Activated T-helper 17 cell treated with anti-CD3 and anti-CD28 coated beads, Interleukin-2, amount 50 U/mL, for 72 hours (primary cell): ENCODE results near the gene WFDC9. TPM values are rescaled to one million over a fixed set of nuclear protein-coding genes. Genes with fewer than 3 reads are reported as not detected.
"Not testable (repeated sequence)": the region's sequence is repeated elsewhere in the genome, so short reads cannot be mapped to it uniquely, and the experiment has no call there.

Source experiments
- ATAC-seq: fragments of 150-1000 bp; cut with Tn5 transposase; replicated peaks from 2 replicates; pipeline ENCODE4 v1.10.0; 2021; ENCODE audit warnings: mild to moderate bottlenecking, moderate library complexity
- H3K27ac Mint-ChIP-seq: one replicate; pipeline ENCODE4 v1.8.0; 2022; ENCODE audit warnings: mixed read lengths
- H3K27me3 Mint-ChIP-seq: one replicate; pipeline ENCODE4 v1.8.0; 2022; ENCODE audit warnings: mixed read lengths
- H3K36me3 Mint-ChIP-seq: one replicate; pipeline ENCODE4 v1.8.0; 2022; ENCODE audit warnings: low read depth, mild to moderate bottlenecking, mixed read lengths
- H3K4me1 Mint-ChIP-seq: one replicate; pipeline ENCODE4 v1.8.0; 2022; ENCODE audit warnings: mixed read lengths
- H3K4me3 Mint-ChIP-seq: one replicate; pipeline ENCODE4 v1.8.0; 2022; ENCODE audit warnings: mild to moderate bottlenecking, mixed read lengths
- H3K9me3 Mint-ChIP-seq: one replicate; pipeline ENCODE4 v1.8.0; 2022; ENCODE audit warnings: mixed read lengths
- total RNA-seq, 2 donors: library from RNA; stranded (reverse); gene quantifications; one replicate each; pipeline ENCODE4 v1.2.3, GENCODE V29; 2022

The WFDC9 gene
- total RNA-seq, 2 donors from 2014 or later: not detected

DNA sequence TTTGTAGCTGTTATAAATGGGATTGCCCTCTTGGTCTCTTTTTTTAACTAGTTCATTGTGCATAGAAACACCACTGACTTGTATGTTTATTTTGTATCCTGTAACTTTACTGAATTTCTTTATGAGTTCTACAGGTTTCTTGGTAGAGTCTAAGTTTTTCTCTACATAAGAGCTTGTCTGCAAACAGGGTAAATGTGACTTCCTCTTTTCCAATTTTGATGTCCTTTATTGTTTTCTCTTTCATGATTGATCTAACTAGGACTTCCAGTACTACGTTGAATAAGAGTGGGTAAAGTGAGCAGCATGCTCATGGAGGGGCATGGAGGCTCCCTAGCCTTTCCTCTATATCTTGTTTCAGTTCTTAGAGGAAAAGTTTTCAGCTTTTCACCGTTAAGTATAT, 4.5 kb downstream of the WFDC9 start:
- no peaks in the 10 kb centered on the region for H3K4me1 Mint-ChIP-seq
- H3K36me3 Mint-ChIP-seq: no peaks in the 10 kb centered on the region
- H3K27me3 Mint-ChIP-seq: peaks cover 27% of the 10 kb centered on the region
- H3K4me3 Mint-ChIP-seq: no peak overlapping the region
- no peaks in the 10 kb centered on the region for H3K9me3 Mint-ChIP-seq
- ATAC-seq: no peak
- H3K27ac Mint-ChIP-seq: no peak overlapping the region

DNA sequence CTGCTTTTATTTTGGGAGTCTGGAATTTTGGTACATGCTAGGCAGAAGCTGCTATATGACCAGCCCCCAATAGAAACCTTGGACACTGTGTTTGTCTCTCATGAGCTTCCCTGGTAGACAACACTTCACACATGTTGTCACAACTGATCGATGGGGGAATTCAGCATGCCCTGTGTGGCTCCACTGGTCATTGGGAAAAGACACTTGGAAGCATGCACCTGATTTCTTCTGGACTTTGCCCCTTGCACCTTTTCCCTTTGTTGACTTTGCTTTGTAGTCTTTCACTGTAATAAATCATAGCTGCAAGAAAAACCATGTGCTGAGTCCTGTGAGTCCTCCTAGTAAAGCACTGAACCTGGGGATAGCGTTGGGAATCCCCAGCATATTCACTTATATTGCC, 9.5 kb downstream of the WFDC9 start:
- no peaks in the 10 kb centered on the region for H3K4me1 Mint-ChIP-seq
- no peaks in the 10 kb centered on the region for H3K9me3 Mint-ChIP-seq
- no peaks in the 10 kb centered on the region for H3K36me3 Mint-ChIP-seq
- no peak for ATAC-seq
- H3K27me3 Mint-ChIP-seq: peaks cover 3% of the 10 kb centered on the region
- no peak overlapping the region for H3K27ac Mint-ChIP-seq
- no peak overlapping the region for H3K4me3 Mint-ChIP-seq

DNA sequence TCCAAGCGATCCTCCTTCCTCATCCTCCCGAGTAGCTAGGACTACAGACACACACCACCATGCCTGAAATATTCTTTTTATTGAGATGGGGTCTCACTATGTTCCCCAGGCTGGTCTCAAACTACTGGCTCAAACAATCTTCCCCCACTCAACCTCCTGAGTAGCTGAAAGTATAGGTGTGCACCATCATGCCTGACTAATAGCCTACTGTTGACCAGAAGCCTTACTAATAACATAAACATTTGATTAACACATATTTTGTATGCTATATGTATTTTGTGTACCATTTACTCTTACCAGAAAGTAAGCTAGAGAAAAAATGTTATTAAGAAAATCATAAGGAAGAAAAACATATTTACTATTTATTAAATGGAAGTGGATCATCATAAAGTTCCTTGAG, 13.5 kb downstream of the WFDC9 start:
- no peaks in the 10 kb centered on the region for H3K36me3 Mint-ChIP-seq
- ATAC-seq: no peak
- H3K4me3 Mint-ChIP-seq: no peak overlapping the region
- H3K27me3 Mint-ChIP-seq: no peaks in the 10 kb centered on the region
- no peaks in the 10 kb centered on the region for H3K4me1 Mint-ChIP-seq
- no peak overlapping the region for H3K27ac Mint-ChIP-seq
- no peaks in the 10 kb centered on the region for H3K9me3 Mint-ChIP-seq

DNA sequence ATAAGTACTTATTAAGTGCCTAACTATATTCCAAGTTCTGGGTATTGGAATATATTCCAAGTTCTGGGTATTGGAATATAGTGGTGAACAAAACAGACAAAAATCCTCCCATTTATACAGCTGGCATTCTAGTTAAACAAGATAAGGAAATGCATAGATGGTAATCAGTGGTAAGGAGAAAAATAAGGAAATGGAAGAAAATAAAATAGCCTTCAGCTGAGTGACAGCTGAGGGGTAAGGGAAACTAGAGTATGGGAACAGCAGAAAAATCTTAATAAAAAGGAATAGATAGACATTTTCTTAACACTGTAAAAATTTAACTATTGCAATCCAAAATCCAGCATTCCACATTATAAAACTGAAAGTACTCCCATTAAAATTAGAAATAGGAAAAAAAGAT, 18.8 kb downstream of the WFDC9 start:
- Mint-ChIP-seq H3K4me3 (no peak overlapping the region), H3K36me3 (no peaks in the 10 kb centered on the region), H3K9me3 (peaks cover 3% of the 10 kb centered on the region), H3K27me3 (peaks cover 18% of the 10 kb centered on the region), H3K4me1 (peaks cover 10% of the 10 kb centered on the region), H3K27ac (no peak overlapping the region)
- ATAC-seq: no peak

DNA sequence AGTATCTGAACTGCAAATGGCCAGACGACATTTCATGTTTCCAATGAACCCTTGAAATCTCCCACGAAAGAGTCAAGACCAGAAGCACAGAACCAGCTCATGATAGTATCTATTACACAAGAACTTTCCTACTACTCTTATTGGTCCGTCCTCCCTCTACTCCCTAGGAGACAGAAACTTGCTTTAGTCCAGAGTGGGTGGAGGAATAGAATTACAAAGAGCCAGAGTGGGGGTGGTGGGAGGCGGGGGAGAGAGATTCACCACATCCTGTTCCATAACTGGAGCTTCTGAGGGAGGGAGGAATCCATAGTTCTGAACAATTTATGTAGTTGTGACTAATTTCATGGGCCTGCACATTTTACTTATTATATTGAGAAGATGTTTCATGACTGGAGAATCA, 20.0 kb downstream of the WFDC9 start:
- peak; percentile 95 for ATAC-seq
- Mint-ChIP-seq H3K27ac (peak overlapping the region; percentile 30), H3K27me3 (peaks cover 23% of the 10 kb centered on the region), H3K4me1 (peaks cover 10% of the 10 kb centered on the region), H3K9me3 (peaks cover 3% of the 10 kb centered on the region), H3K4me3 (peak overlapping the region; percentile 4), H3K36me3 (no peaks in the 10 kb centered on the region)

DNA sequence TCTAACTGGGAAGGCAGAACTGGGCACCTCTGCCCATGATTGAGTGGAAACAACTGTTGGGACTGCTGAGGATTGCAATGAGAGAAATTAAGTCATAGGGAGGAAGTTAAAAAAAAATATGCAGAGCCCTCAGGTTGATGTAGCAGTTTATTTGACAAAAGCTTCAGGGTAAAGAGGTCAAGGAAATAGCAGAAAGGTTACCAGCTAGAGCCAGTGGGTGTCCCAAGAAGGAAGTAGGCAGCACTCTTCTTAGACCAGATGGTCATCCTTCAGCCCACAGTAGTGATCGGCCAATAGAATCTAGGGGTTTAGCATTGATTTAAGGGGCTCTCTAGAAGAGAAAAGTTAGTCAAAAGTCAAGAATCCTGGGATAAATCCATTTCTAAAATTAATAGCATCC, 23.3 kb downstream of the WFDC9 start:
- peaks cover 10% of the 10 kb centered on the region for H3K4me1 Mint-ChIP-seq

DNA sequence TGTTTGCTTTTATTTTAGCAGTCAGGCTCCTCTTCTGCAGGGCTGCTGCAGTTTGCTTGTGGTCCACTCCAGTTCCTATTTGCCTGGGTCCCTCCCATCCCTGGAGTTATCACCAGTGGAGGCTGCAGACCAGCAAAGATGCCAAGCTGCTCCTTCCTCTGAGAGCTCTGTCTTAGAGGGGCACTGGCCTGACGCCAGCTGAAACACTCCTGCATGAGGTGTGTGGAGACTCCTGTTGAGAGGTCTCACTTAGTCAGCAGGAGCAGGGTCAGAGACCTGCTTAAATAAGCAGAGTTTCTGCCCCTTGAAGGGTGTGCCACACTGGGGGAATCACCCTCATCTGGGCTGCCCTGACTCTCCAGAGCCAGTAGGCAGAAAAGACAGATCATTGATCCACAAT, 35.8 kb downstream of the WFDC9 start:
- Mint-ChIP-seq H3K27ac (no peak overlapping the region), H3K4me3 (no peak overlapping the region), H3K27me3 (peaks cover 38% of the 10 kb centered on the region), H3K9me3 (no peaks in the 10 kb centered on the region), H3K4me1 (no peaks in the 10 kb centered on the region), H3K36me3 (no peaks in the 10 kb centered on the region)
- no peak for ATAC-seq

More for the DNA sequence above, 23.3 kb downstream of the WFDC9 start:
- no peak overlapping the region for H3K27ac Mint-ChIP-seq
- ATAC-seq: no peak
- peaks cover 36% of the 10 kb centered on the region for H3K27me3 Mint-ChIP-seq
- no peaks in the 10 kb centered on the region for H3K36me3 Mint-ChIP-seq
- H3K4me3 Mint-ChIP-seq: no peak overlapping the region
- peaks cover 3% of the 10 kb centered on the region for H3K9me3 Mint-ChIP-seq

DNA sequence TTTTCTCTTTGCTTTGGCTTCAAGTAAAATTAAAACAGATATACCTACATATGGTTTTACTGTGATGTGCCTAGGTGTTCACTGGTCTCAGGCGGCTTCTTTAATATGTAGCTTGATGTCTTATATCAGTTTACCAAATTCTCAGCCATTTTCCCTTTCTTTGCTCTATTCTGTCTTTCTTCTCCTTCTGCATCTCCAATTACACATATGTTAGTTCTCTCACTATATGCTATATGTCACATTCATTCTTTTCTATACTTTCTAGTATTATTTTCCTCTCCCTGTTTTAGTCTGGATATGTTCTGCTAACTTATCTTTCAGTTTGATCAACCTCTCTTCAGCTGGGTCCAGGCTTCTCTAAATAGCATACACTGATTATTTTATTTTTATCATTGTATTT, 37.6 kb downstream of the WFDC9 start:
- H3K27ac Mint-ChIP-seq: no peak overlapping the region
- peaks cover 41% of the 10 kb centered on the region for H3K27me3 Mint-ChIP-seq
- H3K4me1 Mint-ChIP-seq: no peaks in the 10 kb centered on the region
- no peak overlapping the region for H3K4me3 Mint-ChIP-seq
- H3K9me3 Mint-ChIP-seq: no peaks in the 10 kb centered on the region
- H3K36me3 Mint-ChIP-seq: no peaks in the 10 kb centered on the region
- no peak for ATAC-seq

DNA sequence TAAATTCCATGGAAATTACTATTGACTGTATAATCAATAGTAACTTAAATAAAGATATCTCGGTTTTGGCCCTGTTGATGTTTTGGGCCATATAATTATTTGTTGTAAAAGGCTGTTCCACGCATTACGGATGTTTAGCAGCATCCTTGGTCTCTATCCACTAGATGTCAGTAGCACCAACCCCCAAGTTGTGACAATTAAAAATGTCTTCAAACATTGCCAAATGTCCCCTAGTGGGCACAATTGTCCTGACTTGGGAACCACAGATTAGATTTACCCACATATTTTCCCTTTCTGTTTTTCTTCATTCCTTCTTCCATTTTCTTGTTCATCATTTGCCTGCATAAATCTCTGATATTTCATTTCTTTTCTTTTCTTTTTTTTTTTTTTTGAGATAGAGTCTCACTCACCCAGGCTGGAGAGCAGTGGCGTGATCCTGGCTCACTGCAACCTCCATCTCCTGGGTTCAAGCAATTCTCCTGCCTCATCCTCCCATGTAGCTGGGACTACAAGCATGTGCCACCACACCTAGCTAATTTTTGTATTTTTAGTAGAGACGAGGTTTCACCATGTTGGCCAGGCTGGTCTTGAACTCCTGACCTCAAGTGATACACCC, 38.4 kb downstream of the WFDC9 start:
- H3K27ac Mint-ChIP-seq: no peak overlapping the region
- peaks cover 35% of the 10 kb centered on the region for H3K27me3 Mint-ChIP-seq
- H3K4me3 Mint-ChIP-seq: no peak overlapping the region
- no peaks in the 10 kb centered on the region for H3K36me3 Mint-ChIP-seq
- no peaks in the 10 kb centered on the region for H3K9me3 Mint-ChIP-seq
- no peaks in the 10 kb centered on the region for H3K4me1 Mint-ChIP-seq
- ATAC-seq: peak; percentile 56

DNA sequence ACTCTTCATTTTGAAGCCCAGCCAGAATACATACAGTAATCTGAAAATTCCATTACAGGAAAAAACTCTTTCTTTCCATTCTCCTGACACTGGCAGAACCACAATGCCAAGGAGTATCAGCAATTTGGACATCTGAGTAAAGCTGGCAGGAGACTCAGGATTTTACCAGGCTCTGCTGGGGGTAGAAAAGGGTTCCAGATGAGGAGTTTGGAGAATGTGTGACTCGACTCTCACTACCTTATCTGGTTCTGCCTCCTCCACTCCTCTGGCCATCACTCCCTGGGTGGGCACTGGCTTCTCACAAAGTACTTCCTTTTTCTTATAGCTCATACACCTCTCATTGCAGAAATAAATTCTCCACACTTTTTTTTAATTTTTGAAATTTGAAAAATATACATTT, 41.4 kb downstream of the WFDC9 start:
- Mint-ChIP-seq H3K9me3 (no peaks in the 10 kb centered on the region), H3K4me1 (no peaks in the 10 kb centered on the region), H3K36me3 (no peaks in the 10 kb centered on the region), H3K27me3 (peaks cover 28% of the 10 kb centered on the region), H3K4me3 (no peak overlapping the region), H3K27ac (no peak overlapping the region)
- no peak for ATAC-seq

DNA sequence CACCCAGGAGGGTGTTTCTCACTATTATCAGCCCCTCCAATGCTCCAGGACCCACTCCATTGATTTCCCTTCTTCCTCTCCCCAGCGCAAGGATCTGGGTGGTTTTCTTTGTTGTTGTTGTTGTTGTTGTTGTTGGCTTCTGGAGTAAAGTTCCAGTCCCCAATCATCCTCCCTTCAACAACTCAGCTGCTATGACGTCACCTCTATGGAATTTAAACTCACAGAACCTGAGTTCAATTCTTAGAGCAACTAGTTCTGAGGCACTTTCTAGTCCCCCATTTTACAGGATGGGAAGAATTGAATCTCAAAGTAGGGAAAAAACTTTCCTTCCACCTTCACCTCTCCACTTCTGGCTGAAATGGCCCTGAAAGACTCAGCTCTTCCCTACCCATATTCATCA, 42.3 kb downstream of the WFDC9 start:
- ATAC-seq: no peak
- Mint-ChIP-seq H3K9me3 (no peaks in the 10 kb centered on the region), H3K27me3 (peaks cover 25% of the 10 kb centered on the region), H3K4me3 (no peak overlapping the region), H3K36me3 (no peaks in the 10 kb centered on the region), H3K4me1 (no peaks in the 10 kb centered on the region), H3K27ac (no peak overlapping the region)

DNA sequence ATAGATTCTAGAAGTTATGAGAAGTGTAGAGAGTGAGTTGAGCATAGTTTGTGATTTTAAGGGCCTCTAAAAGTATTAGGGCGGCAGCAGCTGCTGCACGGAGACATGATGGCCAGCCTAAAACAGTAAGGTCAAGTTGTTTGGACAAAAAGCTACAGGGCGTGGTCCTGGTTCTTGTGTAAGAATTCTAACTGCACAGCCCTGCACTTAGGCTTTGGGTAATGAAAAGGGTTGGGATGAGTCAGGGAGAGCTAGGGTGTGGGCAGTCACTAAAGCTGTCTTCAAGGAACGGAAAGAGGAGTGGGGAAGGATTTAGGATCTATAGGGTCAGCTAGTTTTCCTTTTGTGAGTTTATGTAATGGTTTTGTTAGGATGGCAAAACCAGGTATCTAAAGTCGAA, 45.1 kb downstream of the WFDC9 start:
- not testable (repeated sequence) for H3K9me3 Mint-ChIP-seq, H3K4me1 Mint-ChIP-seq, H3K4me3 Mint-ChIP-seq, ATAC-seq, H3K27ac Mint-ChIP-seq, H3K36me3 Mint-ChIP-seq
- peaks cover 18% of the 10 kb centered on the region for H3K27me3 Mint-ChIP-seq

DNA sequence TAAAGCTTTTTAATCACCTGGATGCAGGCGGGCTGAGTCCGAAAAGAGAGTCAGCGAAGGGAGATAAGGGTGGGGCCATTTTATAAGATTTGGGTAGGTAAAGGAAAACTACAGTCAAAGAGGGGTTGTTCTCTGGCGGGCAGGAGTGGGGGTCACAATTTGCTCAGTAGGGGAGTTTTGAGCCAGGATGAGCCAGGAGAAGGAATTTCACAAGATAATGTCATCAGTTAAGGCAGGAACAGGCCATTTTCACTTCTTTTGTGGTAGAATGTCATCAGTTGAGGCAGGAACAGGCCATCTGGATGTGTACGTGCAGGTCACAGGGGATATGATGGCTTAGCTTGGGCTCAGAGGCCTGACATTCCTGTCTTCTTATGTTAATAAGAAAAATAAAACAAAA, 46.8 kb downstream of the WFDC9 start:
- not testable (repeated sequence) for H3K27ac Mint-ChIP-seq, H3K4me1 Mint-ChIP-seq, ATAC-seq, H3K36me3 Mint-ChIP-seq, H3K9me3 Mint-ChIP-seq, H3K4me3 Mint-ChIP-seq
- peaks cover 25% of the 10 kb centered on the region for H3K27me3 Mint-ChIP-seq

DNA sequence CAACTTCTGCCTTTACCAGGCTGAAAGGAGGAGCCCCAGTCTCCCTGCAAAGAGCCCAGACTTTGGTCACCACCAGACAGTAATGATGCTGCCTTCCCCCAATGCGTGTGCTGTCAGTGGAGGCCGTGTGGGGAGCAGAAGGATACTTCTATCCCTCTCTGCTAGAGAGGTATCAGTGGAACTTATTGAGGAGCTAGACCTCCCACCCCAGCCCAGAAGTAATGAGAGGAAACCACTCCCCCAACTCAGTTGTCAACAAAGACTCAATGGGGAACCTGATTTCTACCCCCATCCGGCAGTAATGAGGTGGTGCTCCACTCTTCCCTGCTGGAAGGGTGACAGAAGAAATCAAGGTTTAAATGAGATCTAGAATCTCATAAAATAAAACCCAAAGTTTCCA, 47.6 kb downstream of the WFDC9 start:
- no peaks in the 10 kb centered on the region for H3K36me3 Mint-ChIP-seq
- no peak for ATAC-seq
- no peak overlapping the region for H3K27ac Mint-ChIP-seq
- H3K27me3 Mint-ChIP-seq: peaks cover 23% of the 10 kb centered on the region
- no peak overlapping the region for H3K4me3 Mint-ChIP-seq
- no peaks in the 10 kb centered on the region for H3K4me1 Mint-ChIP-seq
- no peaks in the 10 kb centered on the region for H3K9me3 Mint-ChIP-seq

DNA sequence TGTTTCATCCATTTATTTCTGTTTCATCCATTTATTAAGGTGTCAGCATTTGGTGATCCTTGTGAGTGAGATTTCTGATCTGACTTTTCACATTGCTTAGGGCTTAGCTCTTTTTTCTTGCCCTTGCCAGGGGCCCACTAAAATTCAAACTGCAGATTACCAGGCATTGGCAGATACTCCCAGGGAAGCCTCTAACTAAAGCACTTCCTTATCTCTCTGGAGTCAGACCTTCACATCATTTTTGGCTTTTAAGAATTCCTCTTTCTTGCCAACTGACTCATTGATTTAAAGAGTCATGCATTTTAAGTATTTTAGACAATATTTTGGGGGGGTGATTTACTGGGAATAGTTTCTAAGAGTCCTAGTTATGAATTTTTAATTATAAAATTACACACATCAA, 49.4 kb downstream of the WFDC9 start:
- Mint-ChIP-seq H3K4me3 (no peak overlapping the region), H3K36me3 (no peaks in the 10 kb centered on the region), H3K9me3 (no peaks in the 10 kb centered on the region), H3K27me3 (peaks cover 23% of the 10 kb centered on the region), H3K4me1 (no peaks in the 10 kb centered on the region), H3K27ac (no peak overlapping the region)
- no peak for ATAC-seq

DNA sequence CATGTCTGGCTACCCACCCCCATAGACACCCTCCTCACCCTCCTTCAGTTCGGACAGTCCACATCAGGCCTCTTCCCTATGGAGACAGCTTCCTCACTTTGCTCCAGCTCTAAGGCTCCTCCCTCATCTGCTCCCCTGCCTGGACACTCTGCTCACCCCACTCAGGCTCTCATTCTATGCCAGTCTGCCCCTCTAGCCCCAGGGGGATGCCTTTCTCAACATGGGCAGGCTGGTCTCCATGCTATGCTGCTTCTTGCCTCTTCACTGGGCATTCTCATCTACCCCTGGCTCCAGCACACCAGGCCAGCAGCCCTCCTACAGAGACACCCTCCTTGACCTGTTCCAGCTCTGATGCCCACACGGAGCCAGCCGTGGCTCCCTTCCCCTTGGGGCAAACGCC, 51.9 kb downstream of the WFDC9 start, which contains the start of gene WFDC8:
WFDC8 (minus strand) TSS at position 101 of the 400 bp plus-strand sequence; CDS start at position 64, 37 bp downstream.
- Mint-ChIP-seq H3K9me3 (no peaks in the 10 kb centered on the region), H3K36me3 (no peaks in the 10 kb centered on the region)
- ATAC-seq: no peak

More for the DNA sequence above, 51.9 kb downstream of the WFDC9 start, which contains the start of gene WFDC8:
- Mint-ChIP-seq H3K4me3 (no peak within 1 kb of the TSS), H3K27ac (no peak within 1 kb of the TSS), H3K4me1 (no peaks in the 10 kb centered on the region), H3K27me3 (peaks cover 24% of the 10 kb centered on the region)
